RWPE2 (cell line): ENCODE results near the gene CLDN6.

Experiments
- ATAC-seq: fragments of 200-7000 bp; cut with Tn5 transposase; 3 replicates; pipeline ENCODE4 v1.9.1; 2021; ENCODE audit warnings: low read depth
- DNase-seq: peaks from one replicate; pipeline ENCODE4 v3.0.0-alpha.2; 2020; ENCODE audit warnings: low spot score
- H3K27ac ChIP-seq: fragments of 450-650 bp; 2 replicates; pipeline ENCODE4 v1.5.1; 2017; ENCODE audit warnings: mild to moderate bottlenecking; ENCODE audit not compliant: poor library complexity, severe bottlenecking
- H3K27me3 ChIP-seq: fragments of 250-450 bp; sonication (Bioruptor Pico); 2 replicates; pipeline ENCODE4 v1.5.1; 2021; ENCODE audit warnings: mild to moderate bottlenecking, moderate library complexity; ENCODE audit not compliant: insufficient read depth, poor library complexity, severe bottlenecking
- H3K36me3 ChIP-seq: fragments of 250-450 bp; sonication (Bioruptor Pico); 2 replicates; pipeline ENCODE4 v1.5.1; 2020; ENCODE audit warnings: low read depth, mild to moderate bottlenecking, moderate library complexity
- H3K4me1 ChIP-seq: fragments of 250-450 bp; sonication (Bioruptor Pico); 2 replicates; pipeline ENCODE4 v1.5.1; 2021; ENCODE audit warnings: mild to moderate bottlenecking, moderate library complexity; ENCODE audit not compliant: insufficient read depth, poor library complexity, severe bottlenecking
- H3K4me3 ChIP-seq: fragments of 250-450 bp; sonication (Bioruptor Pico); 2 replicates; pipeline ENCODE4 v1.5.1; 2021; ENCODE audit warnings: mild to moderate bottlenecking, moderate library complexity; ENCODE audit not compliant: severe bottlenecking
- H3K9me3 ChIP-seq: fragments of 250-450 bp; sonication (Bioruptor Pico); 2 replicates; pipeline ENCODE4 v1.5.1; 2021; ENCODE audit warnings: mild to moderate bottlenecking, moderate library complexity; ENCODE audit not compliant: severe bottlenecking
- CTCF ChIP-seq: fragments of 450-650 bp; IDR thresholded peaks from one replicate; pipeline ENCODE4 v1.5.1; 2017; ENCODE audit warnings: mild to moderate bottlenecking, moderate library complexity; ENCODE audit not compliant: poor library complexity, severe bottlenecking

Gene CLDN6

GRCh38 chr16:3023669-3024478, 5.9 kb upstream of the CLDN6 start, which contains the start of the genes HCFC1R1 and THOC6:
TSS of gene HCFC1R1 (minus strand) at chr16:3023942. CDS start at chr16:3023941, 1 bp downstream.
TSS of gene THOC6 (plus strand) at chr16:3024035. CDS start at chr16:3024327, 292 bp downstream.
- peaks cover 10% of the 10 kb centered on the region for H3K4me1 ChIP-seq
- H3K4me3 ChIP-seq, result peak within 1 kb of the TSS; percentile 89
- H3K27ac ChIP-seq, result peak within 1 kb of the TSS; percentile 100

GRCh38 chr16:3023415-3023668, 5.4 kb upstream of the CLDN6 start:
- H3K27me3 ChIP-seq, result no peaks in the 10 kb centered on the region
- peaks cover 44% of the 10 kb centered on the region for H3K36me3 ChIP-seq
- TF ChIP-seq CTCF, result no peak
- peak; percentile 90 for DNase-seq
- H3K4me3 ChIP-seq, result peak overlapping the region; percentile 89
- no peaks in the 10 kb centered on the region for H3K9me3 ChIP-seq
- peaks cover 10% of the 10 kb centered on the region for H3K4me1 ChIP-seq
- no peak for ATAC-seq
- H3K27ac ChIP-seq, result peak overlapping the region; percentile 100

More at GRCh38 chr16:3023669-3024478, 5.9 kb upstream of the CLDN6 start, which contains the start of the genes HCFC1R1 and THOC6:
- peaks cover 5% of the 10 kb centered on the region for H3K27me3 ChIP-seq
- ATAC-seq (peak; percentile 52), DNase-seq (peak; percentile 99)
- TF ChIP-seq CTCF, result no peak
- H3K9me3 ChIP-seq, result no peaks in the 10 kb centered on the region
- H3K36me3 ChIP-seq, result peaks cover 44% of the 10 kb centered on the region

GRCh38 chr16:3022684-3023414, 4.9 kb upstream of the CLDN6 start:
- Histone ChIP-seq H3K4me3 (peak overlapping the region; percentile 89), H3K9me3 (no peaks in the 10 kb centered on the region), H3K27ac (peak overlapping the region; percentile 100), H3K27me3 (no peaks in the 10 kb centered on the region), H3K36me3 (peaks cover 44% of the 10 kb centered on the region), H3K4me1 (peaks cover 9% of the 10 kb centered on the region)
- ATAC-seq, result peak; percentile 0; the same call in 2 of the 3 replicates
- TF ChIP-seq CTCF, result no peak
- DNase-seq, result no peak

GRCh38 chr16:3022208-3022683, 4.3 kb upstream of the CLDN6 start:
- Histone ChIP-seq H3K9me3 (no peaks in the 10 kb centered on the region), H3K36me3 (peaks cover 43% of the 10 kb centered on the region), H3K27ac (peak overlapping the region; percentile 100), H3K4me3 (peak overlapping the region; percentile 89), H3K27me3 (no peaks in the 10 kb centered on the region), H3K4me1 (peaks cover 7% of the 10 kb centered on the region)
- TF ChIP-seq CTCF, result no peak
- DNase-seq (peak; percentile 93), ATAC-seq (peak; percentile 13)
